22Rv1 (cell line): ENCODE measurements around the gene TNN.

Source experiments
- ZFX ChIP-seq: fragments of 450-650 bp; IDR thresholded peaks from 2 replicates; pipeline ENCODE4 v1.6.1; 2017; ENCODE audit warnings: antibody characterized with exemption, borderline replicate concordance
- TF ChIP-seq, protein P1 (sequence below): fragments of 450-650 bp; IDR thresholded peaks from 2 replicates; pipeline ENCODE4 v1.5.1; 2017; ENCODE audit warnings: mild to moderate bottlenecking

DNA sequence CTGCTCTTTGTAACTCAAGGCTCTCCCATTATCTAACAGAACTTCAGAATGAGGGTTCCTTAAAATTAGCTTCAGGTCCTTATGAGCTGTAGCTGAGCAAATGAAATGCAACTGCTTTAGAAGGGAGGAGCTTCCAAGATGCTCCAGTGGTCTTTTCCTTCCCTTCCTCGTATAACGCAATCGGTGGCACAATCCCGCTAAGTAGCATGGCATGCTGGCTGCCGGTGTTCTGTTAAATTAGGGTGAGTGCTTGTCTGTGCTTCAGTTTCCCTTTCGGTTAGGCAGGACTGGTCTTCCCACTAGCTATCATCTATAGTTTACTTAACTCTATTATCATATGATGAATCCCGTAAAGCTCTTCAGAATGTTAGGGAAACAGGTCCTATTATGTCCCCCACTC is 124.0 kb downstream of the TNN start:
- TF ChIP-seq, protein P1, sequence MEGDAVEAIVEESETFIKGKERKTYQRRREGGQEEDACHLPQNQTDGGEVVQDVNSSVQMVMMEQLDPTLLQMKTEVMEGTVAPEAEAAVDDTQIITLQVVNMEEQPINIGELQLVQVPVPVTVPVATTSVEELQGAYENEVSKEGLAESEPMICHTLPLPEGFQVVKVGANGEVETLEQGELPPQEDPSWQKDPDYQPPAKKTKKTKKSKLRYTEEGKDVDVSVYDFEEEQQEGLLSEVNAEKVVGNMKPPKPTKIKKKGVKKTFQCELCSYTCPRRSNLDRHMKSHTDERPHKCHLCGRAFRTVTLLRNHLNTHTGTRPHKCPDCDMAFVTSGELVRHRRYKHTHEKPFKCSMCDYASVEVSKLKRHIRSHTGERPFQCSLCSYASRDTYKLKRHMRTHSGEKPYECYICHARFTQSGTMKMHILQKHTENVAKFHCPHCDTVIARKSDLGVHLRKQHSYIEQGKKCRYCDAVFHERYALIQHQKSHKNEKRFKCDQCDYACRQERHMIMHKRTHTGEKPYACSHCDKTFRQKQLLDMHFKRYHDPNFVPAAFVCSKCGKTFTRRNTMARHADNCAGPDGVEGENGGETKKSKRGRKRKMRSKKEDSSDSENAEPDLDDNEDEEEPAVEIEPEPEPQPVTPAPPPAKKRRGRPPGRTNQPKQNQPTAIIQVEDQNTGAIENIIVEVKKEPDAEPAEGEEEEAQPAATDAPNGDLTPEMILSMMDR: no peak
- TF ChIP-seq ZFX: no peak
